Activated T-cell treated with anti-CD3 and anti-CD28 coated beads for 24 hours (primary cell): ENCODE data around the gene CBR1.
"Not testable (repeated sequence)": the region's sequence is repeated elsewhere in the genome, so short reads cannot be mapped to it uniquely, and the experiment has no call there.

Source experiments
- DNase-seq: peaks from one replicate; pipeline ENCODE4 v3.0.0-alpha.2; 2020; ENCODE audit warnings: low read depth

The CBR1 gene

GRCh38 chr21:36052860-36053714 is 16.7 kb upstream of the CBR1 start:
- DNase-seq = no peak

- DNase-seq = no peak
Observed at GRCh38 chr21:36053715-36054062, 16.1 kb upstream of the CBR1 start.

GRCh38 chr21:36055551-36055950 is 14.3 kb upstream of the CBR1 start:
- no peak for DNase-seq

GRCh38 chr21:36059823-36060158 is 10.0 kb upstream of the CBR1 start:
- no peak for DNase-seq

GRCh38 chr21:36060159-36060921 is 9.5 kb upstream of the CBR1 start, which contains the start of gene SETD4:
SETD4 (minus strand) TSS chr21:36060526; CDS start chr21:36058888, 1,638 bp downstream.
- peak; percentile 92 for DNase-seq

- no peak for DNase-seq
Observed at GRCh38 chr21:36061445-36061844, 8.4 kb upstream of the CBR1 start.

GRCh38 chr21:36063375-36064084 is 6.3 kb upstream of the CBR1 start:
- DNase-seq = no peak

- no peak for DNase-seq
Observed at GRCh38 chr21:36064085-36064460, 5.8 kb upstream of the CBR1 start.

- no peak for DNase-seq
Observed at GRCh38 chr21:36065497-36066036, 4.3 kb upstream of the CBR1 start.

- DNase-seq = no peak
Observed at GRCh38 chr21:36068748-36069398, 951 bp upstream of the CBR1 start.

GRCh38 chr21:36070999-36071398 is 1.2 kb downstream of the CBR1 start:
- no peak for DNase-seq

GRCh38 chr21:36072453-36073162 is 2.8 kb downstream of the CBR1 start:
- DNase-seq = no peak

- DNase-seq = no peak
Observed at GRCh38 chr21:36073181-36073580, 3.4 kb downstream of the CBR1 start.

GRCh38 chr21:36073911-36074310 is 4.1 kb downstream of the CBR1 start:
- DNase-seq = not testable (repeated sequence)

- no peak for DNase-seq
Observed at GRCh38 chr21:36075171-36075570, 5.3 kb downstream of the CBR1 start.

GRCh38 chr21:36075953-36076352 is 6.1 kb downstream of the CBR1 start:
- no peak for DNase-seq

GRCh38 chr21:36076878-36077655 is 7.2 kb downstream of the CBR1 start:
- DNase-seq = no peak

GRCh38 chr21:36077758-36078157 is 7.9 kb downstream of the CBR1 start:
- no peak for DNase-seq

- peak; percentile 26 for DNase-seq
Observed at GRCh38 chr21:36079010-36079649, 9.3 kb downstream of the CBR1 start.

GRCh38 chr21:36079671-36080070 is 9.8 kb downstream of the CBR1 start:
- no peak for DNase-seq
